Ectodermal cell (in vitro differentiated cells): ENCODE measurements around the gene ABTB1.

Source experiments
- H3K27ac ChIP-seq: 2 replicates; pipeline ENCODE4 v1.7.0; 2013; ENCODE audit warnings: mild to moderate bottlenecking, low read depth, low read length; ENCODE audit not compliant: insufficient read depth, poor library complexity, severe bottlenecking
- H3K27me3 ChIP-seq: 2 replicates; pipeline ENCODE4 v1.7.0; 2013; ENCODE audit warnings: mild to moderate bottlenecking, low read length; ENCODE audit not compliant: insufficient read depth, control insufficient read depth, poor library complexity, severe bottlenecking
- H3K36me3 ChIP-seq: one replicate; pipeline ENCODE4 v1.7.0; 2013; ENCODE audit warnings: low read length; ENCODE audit not compliant: control insufficient read depth, insufficient read depth
- H3K4me1 ChIP-seq: one replicate; pipeline ENCODE4 v1.7.0; 2013; ENCODE audit warnings: low read length; ENCODE audit not compliant: control insufficient read depth, insufficient read depth
- H3K4me3 ChIP-seq: 2 replicates; pipeline ENCODE4 v1.7.0; 2013; ENCODE audit warnings: low read depth, low read length, control low read depth; ENCODE audit not compliant: insufficient read depth
- H3K9me3 ChIP-seq: 2 replicates; pipeline ENCODE4 v1.7.0; 2013; ENCODE audit warnings: mild to moderate bottlenecking, low read length, moderate library complexity; ENCODE audit not compliant: control insufficient read depth
- WGBS, 2 experiments: methylation state at CpG; one replicate each; pipeline ENCODE4 v1.1.7; 2013; ENCODE audit warnings: missing lambda C conversion rate in 2 of 2; 5-methylcytosine and 5-hydroxymethylcytosine counted together

Gene ABTB1

GRCh38 chr3:127720161-127720823 is 47.5 kb downstream of the ABTB1 start:
- no peak overlapping the region for H3K27ac ChIP-seq
- H3K9me3 ChIP-seq, result no peaks in the 10 kb centered on the region
- no peak overlapping the region for H3K4me3 ChIP-seq
- WGBS, 2 experiments, result 93 to 96% methylated on average over 15 of the region's 15 CpGs
- H3K36me3 ChIP-seq, result no peaks in the 10 kb centered on the region
- H3K27me3 ChIP-seq, result no peaks in the 10 kb centered on the region
- H3K4me1 ChIP-seq, result peaks cover 23% of the 10 kb centered on the region

GRCh38 chr3:127720985-127721935 is 48.5 kb downstream of the ABTB1 start:
- Histone ChIP-seq H3K36me3 (no peaks in the 10 kb centered on the region), H3K27me3 (no peaks in the 10 kb centered on the region), H3K4me1 (peaks cover 23% of the 10 kb centered on the region), H3K27ac (no peak overlapping the region), H3K9me3 (no peaks in the 10 kb centered on the region), H3K4me3 (no peak overlapping the region)
- WGBS, 2 experiments, result 91 to 95% methylated on average over 14 to 16 of the region's 17 CpGs

GRCh38 chr3:127722091-127722784 is 49.5 kb downstream of the ABTB1 start:
- Histone ChIP-seq H3K27ac (no peak overlapping the region), H3K9me3 (no peaks in the 10 kb centered on the region), H3K36me3 (no peaks in the 10 kb centered on the region), H3K4me3 (no peak overlapping the region), H3K4me1 (peaks cover 23% of the 10 kb centered on the region), H3K27me3 (no peaks in the 10 kb centered on the region)
- 66% methylated on average over 13 of the region's 13 CpGs for WGBS, 2 experiments

GRCh38 chr3:127723011-127723567 is 50.3 kb downstream of the ABTB1 start:
- WGBS, 2 experiments, result 41 to 44% methylated on average over 11 of the region's 11 CpGs
- Histone ChIP-seq H3K27me3 (no peaks in the 10 kb centered on the region), H3K4me3 (no peak overlapping the region), H3K27ac (no peak overlapping the region), H3K36me3 (no peaks in the 10 kb centered on the region), H3K4me1 (peaks cover 15% of the 10 kb centered on the region), H3K9me3 (no peaks in the 10 kb centered on the region)

- Histone ChIP-seq H3K27me3 (peaks cover 4% of the 10 kb centered on the region), H3K27ac (no peak overlapping the region), H3K36me3 (no peaks in the 10 kb centered on the region), H3K9me3 (no peaks in the 10 kb centered on the region), H3K4me1 (peaks cover 21% of the 10 kb centered on the region), H3K4me3 (no peak overlapping the region)
- WGBS, 2 experiments, result 96% methylated on average over 2 to 3 of the region's 3 CpGs
Observed at GRCh38 chr3:127726894-127727293, 54.1 kb downstream of the ABTB1 start.

GRCh38 chr3:127728417-127729015 is 55.8 kb downstream of the ABTB1 start:
- H3K27me3 ChIP-seq, result peaks cover 8% of the 10 kb centered on the region
- no peak overlapping the region for H3K4me3 ChIP-seq
- 93 to 95% methylated on average over 7 of the region's 7 CpGs for WGBS, 2 experiments
- no peaks in the 10 kb centered on the region for H3K36me3 ChIP-seq
- H3K27ac ChIP-seq, result no peak overlapping the region
- H3K4me1 ChIP-seq, result peaks cover 12% of the 10 kb centered on the region
- no peaks in the 10 kb centered on the region for H3K9me3 ChIP-seq

GRCh38 chr3:127729556-127730056 is 56.9 kb downstream of the ABTB1 start:
- H3K27me3 ChIP-seq, result peaks cover 19% of the 10 kb centered on the region
- H3K4me3 ChIP-seq, result no peak overlapping the region
- no peak overlapping the region for H3K27ac ChIP-seq
- WGBS, 2 experiments, result 92 to 96% methylated on average over 4 of the region's 4 CpGs
- H3K36me3 ChIP-seq, result no peaks in the 10 kb centered on the region
- peaks cover 20% of the 10 kb centered on the region for H3K4me1 ChIP-seq
- H3K9me3 ChIP-seq, result no peaks in the 10 kb centered on the region

- Histone ChIP-seq H3K36me3 (no peaks in the 10 kb centered on the region), H3K9me3 (no peaks in the 10 kb centered on the region), H3K27ac (no peak overlapping the region), H3K4me1 (peaks cover 22% of the 10 kb centered on the region), H3K27me3 (peaks cover 20% of the 10 kb centered on the region), H3K4me3 (no peak overlapping the region)
- WGBS, 2 experiments, result 91 to 92% methylated on average over 8 of the region's 8 CpGs
Observed at GRCh38 chr3:127730171-127730570, 57.4 kb downstream of the ABTB1 start.
